ENCODE results near the gene POT1.

POT1 gene

DNA sequence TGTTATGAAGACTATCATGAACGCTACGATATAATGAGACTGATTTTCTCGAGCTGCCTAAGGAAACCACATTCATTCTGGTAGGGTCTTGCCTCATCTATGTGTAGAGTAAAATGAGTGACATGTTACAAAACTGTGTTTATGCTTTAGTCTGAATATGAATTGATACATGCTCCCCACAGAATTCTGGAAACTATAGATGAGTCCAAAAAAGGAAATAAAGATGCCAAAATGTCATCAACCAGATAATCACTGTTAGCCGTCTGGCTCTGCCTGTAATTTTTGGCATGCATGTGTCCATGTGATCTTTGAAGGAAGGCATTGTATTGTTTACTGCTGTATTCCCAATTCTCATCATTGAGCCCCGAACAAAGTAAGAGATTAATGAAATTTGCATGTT, 121.4 kb downstream of the POT1 start:
- DNase-seq (ENCODE audit: low spot score) = no peak

DNA sequence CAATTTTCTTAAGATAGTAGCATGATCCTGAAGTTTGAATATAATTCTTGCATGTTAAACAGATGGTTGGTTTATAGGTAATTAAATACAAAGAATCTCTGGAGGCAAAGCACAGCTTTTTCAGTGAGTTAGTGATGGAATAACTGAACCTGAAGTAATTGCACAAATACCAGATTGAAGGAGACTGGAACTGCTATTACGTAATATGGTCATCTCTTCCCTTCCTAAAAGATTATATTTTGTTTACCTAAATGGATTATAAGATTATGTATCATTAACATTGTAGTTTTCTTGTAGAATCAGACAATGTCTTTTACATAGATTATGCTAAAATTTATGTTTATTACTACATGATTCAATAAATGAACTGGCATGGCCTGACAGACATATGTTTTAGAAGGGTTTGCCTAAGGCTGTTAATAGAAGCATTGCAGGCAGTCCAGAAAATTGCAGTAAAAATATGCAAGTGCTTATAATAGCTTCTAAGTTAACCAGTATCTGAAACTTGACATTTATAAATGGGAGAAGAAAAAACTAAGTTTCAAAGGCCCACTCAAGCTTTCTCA, 128.2 kb downstream of the POT1 start:
- DNase-seq (ENCODE audit: low spot score) = no peak

GRCh38 chr7:124800386-124800785, 129.2 kb downstream of the POT1 start:
- DNase-seq (ENCODE audit: low spot score) = no peak

- no peak for DNase-seq (ENCODE audit: low spot score)
Observed at GRCh38 chr7:124799448-124799847, 130.2 kb downstream of the POT1 start.

DNA sequence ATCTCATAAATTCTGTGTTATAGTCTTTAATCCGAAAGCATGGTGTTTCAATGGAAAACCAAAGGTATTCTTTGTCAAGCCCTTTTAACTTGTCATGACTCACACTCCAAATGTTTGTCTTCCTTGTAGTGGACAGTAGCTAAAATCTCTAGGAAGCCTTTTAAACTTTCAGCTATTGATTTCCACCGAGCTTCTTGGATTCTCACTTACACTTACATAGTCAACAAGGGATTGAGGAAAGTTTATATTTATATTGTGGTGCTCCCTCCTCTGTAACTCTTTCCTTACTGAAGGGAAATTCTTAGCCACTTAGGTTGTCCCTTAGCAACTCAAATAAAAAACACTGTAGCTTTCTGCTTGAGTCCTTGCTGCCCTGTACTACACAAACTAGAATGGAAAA, 132.9 kb downstream of the POT1 start:
- no peak for DNase-seq (ENCODE audit: low spot score)

DNA sequence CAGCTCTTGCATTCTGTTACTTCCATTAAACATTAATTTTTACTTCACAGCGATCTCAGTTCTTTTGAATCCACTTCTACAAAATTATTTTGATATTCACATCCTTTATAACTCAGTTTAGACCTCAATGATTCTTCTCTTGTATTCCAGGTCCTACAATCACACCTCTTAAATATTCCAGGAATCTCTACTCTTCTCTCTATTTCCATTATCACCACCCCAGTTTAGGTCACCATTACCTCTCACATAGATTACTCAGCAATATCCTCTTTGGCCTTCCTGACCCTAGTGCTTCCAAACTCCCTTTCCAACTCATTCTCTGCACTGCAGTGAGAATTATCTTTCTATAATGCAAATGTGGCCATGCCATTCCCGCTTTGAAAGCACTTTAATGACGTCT, 136.9 kb downstream of the POT1 start:
- DNase-seq (ENCODE audit: low spot score) = no peak

- DNase-seq (ENCODE audit: low spot score) = no peak
Observed at GRCh38 chr7:124792002-124792401, 137.6 kb downstream of the POT1 start.

- no peak for DNase-seq (ENCODE audit: low spot score)
Observed at GRCh38 chr7:124791426-124791825, 138.2 kb downstream of the POT1 start.

GRCh38 chr7:124790645-124791044, 139.0 kb downstream of the POT1 start:
- DNase-seq (ENCODE audit: low spot score) = no peak

DNA sequence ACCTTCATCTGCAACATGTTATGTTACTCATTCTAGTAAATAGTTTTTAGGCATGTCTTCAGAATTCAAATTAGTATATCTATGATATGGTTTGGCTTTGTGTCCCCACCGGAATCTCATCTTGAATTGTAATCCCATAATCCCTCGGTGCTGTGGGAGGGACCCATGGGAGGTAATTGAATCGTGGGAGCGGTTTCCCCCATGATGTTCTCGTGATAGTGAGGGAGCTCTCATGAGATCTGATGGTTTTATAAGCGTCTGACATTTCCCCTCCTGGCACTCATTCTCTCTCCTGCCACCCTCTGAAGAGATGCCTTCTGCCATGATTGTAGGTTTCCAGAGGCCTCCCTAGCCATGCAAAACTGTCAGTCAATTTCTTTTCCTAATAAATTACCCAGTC, 143.6 kb downstream of the POT1 start:
- DNase-seq (ENCODE audit: low spot score) = no peak

DNA sequence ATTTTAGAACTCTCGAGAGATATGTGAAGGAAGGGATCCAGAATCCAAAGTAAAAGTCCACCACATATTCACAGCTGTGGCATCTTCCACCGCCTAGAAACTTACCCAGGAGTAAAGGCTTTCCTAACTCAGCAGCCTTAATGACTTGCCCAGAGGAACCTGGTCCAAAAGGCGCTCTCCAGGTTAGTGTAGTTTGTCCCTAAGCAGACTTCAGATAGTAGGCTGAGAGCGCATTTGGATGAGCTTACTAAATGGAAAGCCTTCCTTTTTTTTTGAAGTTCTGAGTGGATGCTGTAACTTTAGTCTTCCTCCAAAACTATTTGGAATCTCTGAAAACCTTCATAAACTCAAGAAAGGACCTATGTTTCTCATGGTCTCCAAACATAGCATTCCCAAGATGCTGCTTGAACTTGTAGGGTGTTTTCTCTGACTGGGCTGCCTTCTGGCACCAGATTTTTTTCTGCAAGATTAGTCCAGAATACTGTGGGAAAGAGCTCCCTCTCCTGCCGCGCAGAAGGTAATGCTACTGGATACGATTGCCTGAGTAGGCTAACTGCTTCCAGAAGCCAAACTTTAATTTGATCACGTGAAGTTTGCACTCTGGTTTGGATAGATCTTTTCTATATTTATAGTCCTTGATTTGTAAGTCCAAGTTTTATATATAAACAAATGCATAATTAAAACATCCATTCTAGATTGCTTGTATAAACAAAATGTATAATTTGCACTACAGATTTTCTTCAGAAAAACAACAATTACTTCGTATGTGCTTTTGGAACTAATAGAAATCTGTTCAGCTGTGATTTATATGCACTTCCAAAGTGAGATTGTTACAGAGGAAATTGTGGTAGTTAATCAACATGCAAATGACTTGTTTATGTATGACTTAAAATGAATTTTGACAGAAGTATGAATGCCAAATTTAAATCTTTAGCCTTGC, 144.5 kb downstream of the POT1 start:
- peak; percentile 31 for DNase-seq (ENCODE audit: low spot score)

DNA sequence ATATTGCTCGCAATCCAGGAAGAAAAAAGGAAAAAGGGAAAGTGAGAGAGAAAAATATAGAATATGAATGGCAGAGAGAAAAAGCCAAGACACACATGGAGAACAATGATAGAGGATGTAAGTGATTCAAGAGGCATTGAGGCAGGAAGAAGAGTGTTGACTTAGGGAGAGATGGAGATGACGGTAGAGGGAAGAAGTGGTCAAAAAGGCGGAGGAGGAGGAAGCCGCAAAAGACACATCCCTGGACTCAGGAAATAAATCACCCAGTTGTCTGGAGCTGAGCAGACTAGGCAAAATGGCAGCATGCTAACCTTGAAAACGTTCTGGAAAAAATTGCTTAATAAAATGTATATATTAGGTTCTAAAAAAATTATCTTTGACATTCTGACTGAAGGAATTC, 146.4 kb downstream of the POT1 start:
- DNase-seq (ENCODE audit: low spot score) = no peak

GRCh38 chr7:124781907-124782734, 147.5 kb downstream of the POT1 start:
- no peak for DNase-seq (ENCODE audit: low spot score)

DNA sequence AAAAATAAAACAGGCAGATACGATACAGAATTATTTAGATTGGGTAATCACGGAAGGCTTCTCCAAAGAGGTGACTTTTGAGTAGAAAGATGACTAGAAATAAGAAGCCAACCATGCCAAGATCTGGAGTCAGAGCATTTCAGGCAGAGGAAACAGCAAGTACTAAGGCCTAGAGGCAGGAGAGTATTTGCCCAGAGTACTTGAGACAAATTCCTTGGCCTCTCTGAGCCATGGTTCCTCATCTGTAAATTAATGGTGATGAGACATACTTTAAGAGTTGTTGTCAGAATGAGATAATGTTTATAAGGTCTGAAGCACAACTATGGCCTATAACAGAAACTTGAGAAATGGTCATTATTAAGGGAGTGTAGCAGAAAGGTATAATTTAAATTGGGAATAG, 148.2 kb downstream of the POT1 start:
- DNase-seq (ENCODE audit: low spot score) = no peak

DNA sequence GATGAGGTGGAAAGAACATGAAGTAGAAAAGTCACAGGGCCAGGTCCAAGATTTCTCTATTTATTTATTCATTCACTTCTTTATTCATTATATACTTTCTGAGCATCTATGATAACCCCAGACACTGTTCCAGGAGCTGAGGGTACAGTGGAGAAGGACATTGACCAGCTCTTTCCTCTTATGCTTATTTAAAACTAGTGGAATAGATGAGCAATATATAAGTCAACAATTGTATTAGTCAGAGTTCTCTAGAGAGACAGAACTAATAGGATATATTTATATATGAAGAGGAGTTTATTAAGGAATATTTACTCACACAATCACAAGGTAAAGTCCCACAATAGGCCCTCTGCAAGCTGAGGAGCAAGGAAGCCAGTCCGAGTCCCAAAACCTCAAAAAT, 149.0 kb downstream of the POT1 start:
- no peak for DNase-seq (ENCODE audit: low spot score)

DNA sequence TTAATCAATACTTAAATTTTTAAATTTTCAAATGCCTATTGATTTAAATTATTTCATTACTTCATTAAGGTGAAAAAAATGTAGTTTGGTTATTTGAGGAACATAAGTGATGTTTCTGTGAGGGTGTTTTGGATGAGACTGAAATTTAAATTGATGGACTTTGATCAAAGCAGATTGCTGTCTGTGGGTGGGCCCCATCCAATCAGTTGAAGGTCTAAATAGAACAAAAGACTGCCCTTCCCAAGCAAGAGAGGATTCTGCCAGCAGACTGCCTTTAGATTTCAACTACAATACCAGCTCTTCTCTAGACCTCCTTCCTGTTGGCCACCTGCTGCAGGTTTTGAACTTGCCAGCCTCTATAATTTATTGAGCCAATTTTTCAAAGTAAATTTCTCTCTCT, 149.6 kb downstream of the POT1 start:
- no peak for DNase-seq (ENCODE audit: low spot score)

DNA sequence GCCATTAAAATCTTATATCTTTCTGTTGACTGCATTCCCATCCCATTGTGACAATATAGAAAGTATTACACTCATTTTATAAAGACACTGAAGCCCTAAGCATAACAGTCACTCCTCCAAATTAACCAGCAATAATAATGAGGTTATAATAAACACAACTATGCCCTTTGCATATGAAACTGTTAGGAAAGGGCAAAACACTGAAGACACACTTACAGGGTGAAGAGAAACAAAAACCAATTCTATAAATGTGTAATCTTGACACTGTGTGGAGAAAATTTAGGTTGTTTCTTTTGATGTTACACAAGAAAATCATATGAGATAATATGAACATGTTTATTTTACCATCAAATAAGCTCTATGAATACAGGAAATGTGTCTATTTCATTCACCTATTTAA, 150.0 kb downstream of the POT1 start:
- DNase-seq (ENCODE audit: low spot score) = no peak

DNA sequence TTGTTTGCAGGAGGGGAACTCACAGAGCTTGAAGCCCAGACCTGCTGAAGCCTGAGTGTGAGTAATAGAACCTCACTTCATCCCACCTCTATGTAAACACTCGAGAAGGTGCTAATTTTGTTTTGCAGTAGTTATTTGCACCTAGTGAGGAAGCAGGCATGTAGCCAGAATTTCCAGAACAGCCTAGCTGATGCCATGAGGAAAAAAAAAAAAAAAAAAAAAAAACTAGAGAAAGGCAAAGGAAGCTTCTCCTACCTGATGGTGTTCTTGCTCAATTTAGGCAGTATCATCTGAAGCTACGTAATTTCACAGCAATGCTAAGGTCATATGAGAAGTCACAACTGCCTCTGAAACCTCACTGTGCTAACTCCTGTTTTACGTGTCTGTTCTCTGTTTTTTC, 150.4 kb downstream of the POT1 start:
- DNase-seq (ENCODE audit: low spot score) = no peak

GRCh38 chr7:124777268-124777667, 152.4 kb downstream of the POT1 start:
- DNase-seq (ENCODE audit: low spot score) = no peak

GRCh38 chr7:124776153-124776552, 153.5 kb downstream of the POT1 start:
- DNase-seq (ENCODE audit: low spot score) = no peak

DNA sequence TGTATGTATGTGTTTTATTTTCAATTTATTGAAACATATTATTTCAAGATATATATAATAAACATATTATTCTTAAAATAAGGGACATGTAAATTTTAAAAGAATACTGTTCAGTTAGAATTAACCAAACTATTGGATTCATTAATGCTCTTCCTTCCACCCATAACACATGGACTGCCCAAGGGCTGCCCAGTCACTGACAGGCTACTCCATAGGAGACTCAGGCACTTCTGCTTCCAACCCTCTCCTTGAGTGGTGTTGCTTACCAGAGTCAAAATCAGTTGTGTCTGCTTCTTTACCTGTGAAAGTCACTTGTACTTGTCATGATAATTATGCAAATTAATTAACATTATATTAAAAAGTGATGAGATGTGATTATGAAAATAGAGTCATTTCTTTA, 154.2 kb downstream of the POT1 start:
- no peak for DNase-seq (ENCODE audit: low spot score)

- no peak for DNase-seq (ENCODE audit: low spot score)
Observed at GRCh38 chr7:124773938-124774337, 155.7 kb downstream of the POT1 start.

GRCh38 chr7:124773339-124773738, 156.3 kb downstream of the POT1 start:
- DNase-seq (ENCODE audit: low spot score) = no peak
